HL-60 (cell line): Measurements from ENCODE around the gene SLC5A6.
"Not testable (repeated sequence)": the region's sequence is repeated elsewhere in the genome, so short reads cannot be mapped to it uniquely, and the experiment has no call there.

Source experiments
- DNase-seq, 2 experiments: peaks; one replicate each; pipeline ENCODE4 v3.0.0-alpha.2; 2010 to 2020; ENCODE audit warnings: low read depth in 1 of 2, low spot score in 1 of 2
- H3K27ac ChIP-seq: fragments of 250-450 bp; sonication (Bioruptor Pico); replicated peaks from 2 replicates; pipeline ENCODE4 v1.5.1; 2020; ENCODE audit warnings: mild to moderate bottlenecking, moderate library complexity
- H3K27me3 ChIP-seq: fragments of 250-450 bp; sonication (Bioruptor Pico); 2 replicates; pipeline ENCODE4 v1.5.1; 2021; ENCODE audit warnings: mild to moderate bottlenecking, moderate library complexity; ENCODE audit not compliant: insufficient read depth, poor library complexity, severe bottlenecking
- H3K4me3 ChIP-seq: replicated peaks from 2 replicates; pipeline ENCODE4 v1.5.1; 2011; ENCODE audit warnings: mild to moderate bottlenecking, control low read depth, low read length; ENCODE audit not compliant: insufficient read depth
- CTCF ChIP-seq: IDR thresholded peaks from one replicate; pipeline ENCODE4 v1.5.1; 2011; ENCODE audit warnings: low read length, control low read depth, inconsistent platforms; ENCODE audit not compliant: insufficient read depth
- GABPA ChIP-seq: IDR thresholded peaks from 2 replicates; pipeline ENCODE4 v1.6.1; 2012; ENCODE audit warnings: low read depth
- POLR2AphosphoS5 ChIP-seq: IDR thresholded peaks from 2 replicates; pipeline ENCODE4 v1.6.1; 2012; ENCODE audit warnings: low read depth
- SPI1 ChIP-seq: IDR thresholded peaks from 2 replicates; pipeline ENCODE4 v1.6.1; 2012; ENCODE audit warnings: low read depth, mild to moderate bottlenecking, borderline replicate concordance
- TF ChIP-seq, protein P1 (sequence below): IDR thresholded peaks from 2 replicates; pipeline ENCODE4 v1.6.1; 2012; ENCODE audit warnings: low read depth; ENCODE audit not compliant: insufficient replicate concordance

Gene SLC5A6

DNA sequence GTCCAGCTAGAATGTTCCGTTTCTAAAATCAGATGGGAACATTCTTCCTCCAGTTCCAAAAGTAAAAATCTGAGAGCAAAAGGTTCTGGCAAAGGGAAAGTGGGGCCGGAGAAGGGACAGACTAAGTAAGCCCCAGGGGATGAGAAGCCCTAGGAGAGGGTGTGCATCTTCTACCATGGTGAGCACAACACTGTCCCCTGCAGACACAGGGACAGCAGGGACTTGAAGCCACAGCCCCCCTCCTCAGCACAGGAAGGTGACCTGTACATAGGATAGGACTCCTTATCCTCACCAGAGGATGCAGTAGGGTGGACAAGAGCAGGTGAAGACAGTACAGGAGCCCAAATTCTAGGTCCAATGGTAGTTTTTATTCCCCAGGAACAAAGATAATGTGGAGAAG, 12.8 kb downstream of the SLC5A6 start:
- no peak overlapping the region for H3K4me3 ChIP-seq
- TF ChIP-seq CTCF: no peak
- TF ChIP-seq GABPA: no peak
- no peak for TF ChIP-seq POLR2AphosphoS5
- TF ChIP-seq, protein P1, sequence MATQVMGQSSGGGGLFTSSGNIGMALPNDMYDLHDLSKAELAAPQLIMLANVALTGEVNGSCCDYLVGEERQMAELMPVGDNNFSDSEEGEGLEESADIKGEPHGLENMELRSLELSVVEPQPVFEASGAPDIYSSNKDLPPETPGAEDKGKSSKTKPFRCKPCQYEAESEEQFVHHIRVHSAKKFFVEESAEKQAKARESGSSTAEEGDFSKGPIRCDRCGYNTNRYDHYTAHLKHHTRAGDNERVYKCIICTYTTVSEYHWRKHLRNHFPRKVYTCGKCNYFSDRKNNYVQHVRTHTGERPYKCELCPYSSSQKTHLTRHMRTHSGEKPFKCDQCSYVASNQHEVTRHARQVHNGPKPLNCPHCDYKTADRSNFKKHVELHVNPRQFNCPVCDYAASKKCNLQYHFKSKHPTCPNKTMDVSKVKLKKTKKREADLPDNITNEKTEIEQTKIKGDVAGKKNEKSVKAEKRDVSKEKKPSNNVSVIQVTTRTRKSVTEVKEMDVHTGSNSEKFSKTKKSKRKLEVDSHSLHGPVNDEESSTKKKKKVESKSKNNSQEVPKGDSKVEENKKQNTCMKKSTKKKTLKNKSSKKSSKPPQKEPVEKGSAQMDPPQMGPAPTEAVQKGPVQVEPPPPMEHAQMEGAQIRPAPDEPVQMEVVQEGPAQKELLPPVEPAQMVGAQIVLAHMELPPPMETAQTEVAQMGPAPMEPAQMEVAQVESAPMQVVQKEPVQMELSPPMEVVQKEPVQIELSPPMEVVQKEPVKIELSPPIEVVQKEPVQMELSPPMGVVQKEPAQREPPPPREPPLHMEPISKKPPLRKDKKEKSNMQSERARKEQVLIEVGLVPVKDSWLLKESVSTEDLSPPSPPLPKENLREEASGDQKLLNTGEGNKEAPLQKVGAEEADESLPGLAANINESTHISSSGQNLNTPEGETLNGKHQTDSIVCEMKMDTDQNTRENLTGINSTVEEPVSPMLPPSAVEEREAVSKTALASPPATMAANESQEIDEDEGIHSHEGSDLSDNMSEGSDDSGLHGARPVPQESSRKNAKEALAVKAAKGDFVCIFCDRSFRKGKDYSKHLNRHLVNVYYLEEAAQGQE: no peak
- no peak for TF ChIP-seq SPI1
- no peaks in the 10 kb centered on the region for H3K27me3 ChIP-seq
- H3K27ac ChIP-seq: no peak overlapping the region
- no peak for DNase-seq

DNA sequence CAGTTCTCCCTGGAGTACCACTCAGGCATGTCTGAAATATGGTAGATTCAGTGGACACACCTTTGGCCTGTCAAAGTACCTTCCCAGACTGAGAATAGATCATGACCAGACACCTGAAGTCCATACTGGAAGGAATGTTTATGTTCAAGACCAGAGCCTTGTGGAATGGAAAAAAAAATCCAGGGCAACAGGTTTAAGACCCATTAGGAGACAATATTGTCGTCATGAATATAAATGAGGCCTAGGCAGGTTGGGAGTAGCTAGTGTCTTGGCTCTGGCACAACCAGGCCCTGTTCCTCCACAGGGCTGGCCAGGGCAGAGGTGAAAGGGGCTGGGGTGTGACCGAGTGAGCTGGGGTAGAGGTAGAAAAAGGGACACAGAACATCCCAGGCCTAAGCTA, 13.4 kb downstream of the SLC5A6 start:
- DNase-seq: no peak
- no peak overlapping the region for H3K4me3 ChIP-seq
- no peaks in the 10 kb centered on the region for H3K27me3 ChIP-seq
- no peak overlapping the region for H3K27ac ChIP-seq
- no peak for TF ChIP-seq SPI1
- no peak for TF ChIP-seq GABPA
- TF ChIP-seq, protein P1: no peak
- TF ChIP-seq POLR2AphosphoS5: no peak
- TF ChIP-seq CTCF: no peak

GRCh38 chr2:27198068-27198467, 14.0 kb downstream of the SLC5A6 start:
- H3K27ac ChIP-seq, H3K27me3 ChIP-seq, H3K4me3 ChIP-seq, DNase-seq: not testable (repeated sequence)

DNA sequence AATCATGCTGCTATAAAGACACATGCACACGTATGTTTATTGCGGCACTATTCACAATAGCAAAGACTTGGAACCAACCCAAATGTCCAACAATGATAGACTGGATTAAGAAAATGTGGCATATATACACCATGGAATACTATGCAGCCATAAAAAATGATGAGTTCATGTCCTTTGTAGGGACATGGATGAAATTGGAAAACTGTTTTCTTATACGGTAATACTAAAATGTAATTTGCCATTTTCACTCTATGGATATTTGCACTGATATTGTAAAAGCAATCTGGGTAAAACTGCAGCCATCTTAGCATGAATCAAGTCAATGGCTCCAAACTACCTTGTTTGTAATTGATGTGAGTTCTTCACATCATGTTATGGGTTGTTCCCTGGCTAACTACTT, 16.3 kb downstream of the SLC5A6 start:
- not testable (repeated sequence) for DNase-seq, H3K27me3 ChIP-seq, H3K27ac ChIP-seq, H3K4me3 ChIP-seq

DNA sequence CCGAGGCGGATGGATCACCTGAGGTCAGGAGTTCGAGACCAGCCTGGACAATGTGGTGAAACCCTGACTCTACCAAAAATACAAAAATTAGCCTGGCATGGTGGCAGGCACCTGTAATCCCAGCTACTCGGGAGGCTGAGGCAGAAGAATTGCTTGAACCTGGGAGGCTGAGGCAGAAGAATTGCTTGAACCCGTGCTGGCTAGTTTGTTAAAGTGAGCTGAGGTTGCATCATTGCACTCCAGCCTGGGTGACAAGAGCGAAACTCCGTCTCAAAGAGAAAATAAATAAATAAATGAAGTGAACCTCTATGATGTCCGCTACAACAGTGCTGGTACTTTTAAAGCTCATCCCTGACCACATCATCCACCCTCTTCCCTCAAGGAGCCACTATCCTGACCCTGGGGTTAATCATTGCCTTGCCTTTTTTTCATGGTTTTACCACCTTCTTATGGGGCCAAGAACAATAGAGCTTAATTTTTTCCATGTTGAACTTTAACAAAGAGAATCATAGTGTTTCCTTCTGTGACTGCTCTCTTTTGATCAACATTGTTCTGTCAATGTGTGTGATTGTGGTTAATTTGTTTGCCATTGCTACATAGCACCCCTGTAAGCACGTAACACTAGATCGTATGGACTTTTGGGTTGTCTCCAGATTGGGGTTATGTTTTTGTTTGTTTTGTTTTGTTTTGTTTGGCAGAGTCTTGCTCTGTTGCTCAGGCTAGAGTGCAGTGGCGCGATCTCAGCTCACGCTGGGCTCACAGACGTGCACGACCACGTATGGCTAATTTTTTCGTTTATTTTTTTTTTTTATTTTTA, 17.3 kb downstream of the SLC5A6 start:
- no peak for DNase-seq
- no peaks in the 10 kb centered on the region for H3K27me3 ChIP-seq
- no peak overlapping the region for H3K4me3 ChIP-seq
- TF ChIP-seq POLR2AphosphoS5 (no peak), CTCF (no peak), SPI1 (no peak), GABPA (no peak)
- TF ChIP-seq, protein P1: no peak
- no peak overlapping the region for H3K27ac ChIP-seq
